Body of pancreas (tissue), 4 donors: ENCODE data around the gene COL8A1. TPM values are rescaled to one million over a fixed set of nuclear protein-coding genes. Genes with fewer than 3 reads are reported as not detected.

Source experiments
- ATAC-seq: fragments of 150-250 bp; one replicate; pipeline ENCODE4 v1.9.1; 2016
- DNase-seq, 4 donors: peaks; one replicate each; pipeline ENCODE4 v3.0.0-alpha.2; 2019
- H3K27ac ChIP-seq, 4 donors: fragments of 200-600 bp; sonication (generic); 1 replicate in 3 of 4; 2 replicates in 1 of 4; pipeline versions ENCODE4 v1.5.1 to v1.6.1; 2016 to 2019; ENCODE audit warnings: mild to moderate bottlenecking in 1 of 4, mixed read lengths in 1 of 4, moderate library complexity in 1 of 4
- H3K27me3 ChIP-seq, 2 donors: fragments of 200-600 bp; sonication (generic); one replicate each; pipeline ENCODE4 v1.6.0; 2016; ENCODE audit warnings: mild to moderate bottlenecking in 1 of 2
- H3K36me3 ChIP-seq, 2 donors: fragments of 200-600 bp; sonication (generic); replicated peaks in 1 of 2; 2 replicates each; pipeline ENCODE4 v1.5.1; 2016; ENCODE audit warnings: low read depth in 2 of 2; ENCODE audit not compliant: insufficient read depth in 1 of 2
- H3K4me1 ChIP-seq: fragments of 200-600 bp; sonication (generic); one replicate; pipeline ENCODE4 v1.6.0; 2016
- H3K4me3 ChIP-seq, 2 donors: fragments of 200-600 bp; sonication (generic); 1 replicate in 1 of 2; 2 replicates in 1 of 2; pipeline ENCODE4 v1.5.1; 2016 to 2019
- H3K9me3 ChIP-seq, 3 donors: fragments of 200-600 bp; sonication (generic); 1 replicate in 2 of 3; 2 replicates in 1 of 3; pipeline ENCODE4 v1.5.1; 2016
- POLR2A ChIP-seq, 3 donors: fragments of 450-650 bp; IDR thresholded peaks; one replicate each; pipeline ENCODE4 v1.6.1; 2016; ENCODE audit warnings: antibody characterized with exemption in 3 of 3, mild to moderate bottlenecking in 2 of 3
- WGBS, 2 donors: methylation state at CpG; one replicate each; pipeline ENCODE4 v1.1.5; 2017; 5-methylcytosine and 5-hydroxymethylcytosine counted together
- intact Hi-C: fragments of 100-400 bp; cut with DNase I; formaldehyde crosslinking; loops from one replicate; pipeline ENCODE4 v1.15.1; 2023
- total RNA-seq, 2 donors: library from RNA; depleted of rRNA; stranded (reverse); fragments of >200 nt; gene quantifications; one replicate each; pipeline ENCODE4 v1.1.0, GENCODE V29; 2016
- TF ChIP-seq, protein P1 (sequence below), 7 experiments: fragments of 450-650 bp in 4 of 7; fragments of 200-600 bp in 3 of 7; sonication (generic) in 3 of 7; IDR thresholded peaks; one replicate each; pipeline ENCODE4 v1.5.1; 2016 to 2019; ENCODE audit warnings: antibody characterized with exemption in 7 of 7

COL8A1 gene
- total RNA-seq, 2 donors from 2014 or later = 0.99 to 5.4 TPM

DNA sequence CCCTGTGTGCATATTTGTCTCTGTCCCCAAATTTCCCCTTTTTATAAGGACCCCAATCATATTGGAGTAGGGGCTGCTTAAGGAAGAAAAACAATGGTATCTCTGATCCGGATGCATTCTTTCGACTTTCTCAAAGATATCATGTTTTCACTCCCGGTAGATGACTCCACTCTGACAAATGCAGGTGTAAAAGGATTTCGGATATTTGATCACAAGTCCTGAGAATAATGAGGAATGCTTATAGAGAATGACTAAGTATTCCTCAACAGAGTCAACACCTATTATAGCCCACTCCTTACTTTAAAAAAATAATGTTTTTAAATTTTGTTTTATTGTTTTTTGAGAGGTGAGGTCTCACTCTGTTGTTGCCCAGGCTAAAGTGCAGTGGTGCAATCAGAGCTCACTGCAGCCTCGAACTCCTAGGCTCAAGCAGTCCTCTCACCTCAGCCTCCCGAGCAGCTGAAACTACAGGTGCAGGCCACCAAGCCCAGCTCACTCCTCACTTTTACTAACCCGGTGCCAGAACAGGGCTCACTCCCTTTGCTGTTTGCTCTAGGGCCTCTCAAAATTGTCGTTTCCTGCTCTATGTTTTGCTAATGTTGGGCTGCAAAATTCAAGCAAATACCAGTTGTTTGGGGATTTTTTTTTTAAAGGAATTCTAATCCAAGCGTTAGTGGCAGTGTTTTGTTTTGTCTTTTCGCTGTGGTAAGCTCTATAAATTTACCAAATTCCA lies 24.6 kb downstream of the COL8A1 start:
- 48 to 52% methylated on average over 10 of the region's 10 CpGs for WGBS, 2 donors
- Histone ChIP-seq H3K9me3 (no peaks in the 10 kb centered on the region), H3K27ac (no peak overlapping the region), H3K36me3 (no peaks in the 10 kb centered on the region), H3K4me1 (no peaks in the 10 kb centered on the region), H3K27me3 (no peaks in the 10 kb centered on the region), H3K4me3 (no peak overlapping the region)
- TF ChIP-seq POLR2A (IDR thresholded peaks at IDR 0.05) = no peak
- TF ChIP-seq, protein P1, sequence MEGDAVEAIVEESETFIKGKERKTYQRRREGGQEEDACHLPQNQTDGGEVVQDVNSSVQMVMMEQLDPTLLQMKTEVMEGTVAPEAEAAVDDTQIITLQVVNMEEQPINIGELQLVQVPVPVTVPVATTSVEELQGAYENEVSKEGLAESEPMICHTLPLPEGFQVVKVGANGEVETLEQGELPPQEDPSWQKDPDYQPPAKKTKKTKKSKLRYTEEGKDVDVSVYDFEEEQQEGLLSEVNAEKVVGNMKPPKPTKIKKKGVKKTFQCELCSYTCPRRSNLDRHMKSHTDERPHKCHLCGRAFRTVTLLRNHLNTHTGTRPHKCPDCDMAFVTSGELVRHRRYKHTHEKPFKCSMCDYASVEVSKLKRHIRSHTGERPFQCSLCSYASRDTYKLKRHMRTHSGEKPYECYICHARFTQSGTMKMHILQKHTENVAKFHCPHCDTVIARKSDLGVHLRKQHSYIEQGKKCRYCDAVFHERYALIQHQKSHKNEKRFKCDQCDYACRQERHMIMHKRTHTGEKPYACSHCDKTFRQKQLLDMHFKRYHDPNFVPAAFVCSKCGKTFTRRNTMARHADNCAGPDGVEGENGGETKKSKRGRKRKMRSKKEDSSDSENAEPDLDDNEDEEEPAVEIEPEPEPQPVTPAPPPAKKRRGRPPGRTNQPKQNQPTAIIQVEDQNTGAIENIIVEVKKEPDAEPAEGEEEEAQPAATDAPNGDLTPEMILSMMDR (IDR thresholded peaks at IDR 0.05) = no peak
- intact Hi-C loops = no loop called here
- DNase-seq (no peak), ATAC-seq (no peak)

DNA sequence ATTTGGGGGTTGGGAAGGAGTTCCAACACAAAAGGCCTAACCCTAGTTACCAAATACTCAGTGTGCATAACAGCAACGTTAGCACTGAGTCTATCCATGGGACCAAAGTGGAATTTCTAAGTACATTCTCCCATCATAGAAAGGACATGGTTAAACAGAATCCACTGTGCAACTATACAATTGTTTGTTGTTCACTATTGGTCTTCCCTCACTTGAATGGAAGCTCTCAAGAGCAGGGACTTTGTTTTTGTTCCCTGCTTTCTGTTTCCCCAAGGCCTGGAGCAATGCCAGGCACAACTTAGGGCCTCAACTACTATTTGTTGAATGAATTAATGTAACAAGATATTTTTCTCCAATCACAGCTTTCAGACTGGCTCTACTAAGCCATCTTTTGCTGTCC lies 25.6 kb downstream of the COL8A1 start:
- H3K4me1 ChIP-seq = no peaks in the 10 kb centered on the region
- no peak overlapping the region for H3K4me3 ChIP-seq
- WGBS, 2 donors = 17 to 28% methylated on average over 1 of the region's 1 CpG
- H3K36me3 ChIP-seq = no peaks in the 10 kb centered on the region
- TF ChIP-seq POLR2A (IDR thresholded peaks at IDR 0.05) = no peak
- TF ChIP-seq, protein P1 (IDR thresholded peaks at IDR 0.05) = no peak
- H3K27ac ChIP-seq = no peak overlapping the region
- no peak for DNase-seq
- H3K27me3 ChIP-seq = no peaks in the 10 kb centered on the region
- intact Hi-C loops = no loop called here
- H3K9me3 ChIP-seq = no peaks in the 10 kb centered on the region
- ATAC-seq = no peak

DNA sequence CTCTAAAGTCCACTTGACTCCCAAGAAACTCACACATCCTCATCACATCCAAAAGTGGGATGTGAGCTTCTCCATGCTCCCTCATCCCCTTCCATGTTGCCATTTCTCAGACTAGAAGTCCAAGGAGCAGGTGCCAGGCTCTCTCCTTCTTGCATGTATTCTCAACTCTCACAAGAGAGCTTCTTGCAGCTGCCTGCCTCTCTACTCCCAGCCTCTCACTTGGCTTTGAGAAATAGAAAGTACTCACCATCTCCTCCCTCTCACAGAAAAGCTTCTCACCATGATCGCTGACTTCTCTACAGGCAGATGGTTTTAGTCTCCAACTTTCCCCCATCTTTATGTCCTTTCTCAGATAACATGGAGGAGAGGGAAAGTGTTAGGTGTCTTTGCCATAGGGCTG lies 26.6 kb downstream of the COL8A1 start:
- TF ChIP-seq, protein P1 (IDR thresholded peaks at IDR 0.05) = no peak
- TF ChIP-seq POLR2A (IDR thresholded peaks at IDR 0.05) = no peak

DNA sequence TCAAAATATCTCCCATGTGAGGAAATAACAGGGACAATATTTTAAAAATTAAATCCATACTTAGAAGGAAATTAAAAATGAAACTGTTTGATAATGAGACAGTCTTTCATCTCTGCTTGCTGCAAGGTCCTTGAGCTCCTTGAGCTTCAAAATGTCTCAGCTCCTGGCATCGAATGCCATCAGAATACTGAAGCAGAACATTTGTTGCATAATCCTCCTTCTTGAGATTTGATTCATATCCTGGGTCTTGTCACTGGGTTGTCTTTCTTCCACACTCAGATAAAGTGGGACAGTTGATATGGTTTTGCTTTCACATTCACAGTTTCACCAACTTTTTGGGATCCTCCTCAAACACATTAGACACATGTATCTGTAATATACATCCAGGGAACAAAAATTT lies 27.8 kb downstream of the COL8A1 start:
- WGBS, 2 donors = 41 to 53% methylated on average over 1 of the region's 1 CpG
- no peak for DNase-seq

More for the DNA sequence above, 26.6 kb downstream of the COL8A1 start:
- Histone ChIP-seq H3K27ac (no peak overlapping the region), H3K4me1 (no peaks in the 10 kb centered on the region), H3K27me3 (no peaks in the 10 kb centered on the region), H3K4me3 (no peak overlapping the region), H3K9me3 (no peaks in the 10 kb centered on the region), H3K36me3 (no peaks in the 10 kb centered on the region)
- DNase-seq = no peak
- WGBS, 2 donors = 94 to 97% methylated on average over 1 of the region's 1 CpG
- ATAC-seq = no peak
- intact Hi-C loops = no loop called here

More for the DNA sequence above, 27.8 kb downstream of the COL8A1 start:
- Histone ChIP-seq H3K27ac (no peak overlapping the region), H3K4me3 (no peak overlapping the region), H3K36me3 (no peaks in the 10 kb centered on the region), H3K4me1 (no peaks in the 10 kb centered on the region), H3K9me3 (no peaks in the 10 kb centered on the region), H3K27me3 (no peaks in the 10 kb centered on the region)
- ATAC-seq = no peak
- intact Hi-C loops = no loop called here
- no peak for TF ChIP-seq POLR2A (IDR thresholded peaks at IDR 0.05)
- TF ChIP-seq, protein P1 (IDR thresholded peaks at IDR 0.05) = no peak
